GM21381 (cell line): ENCODE data around the gene INF2.
"Not testable (repeated sequence)": the region's sequence is repeated elsewhere in the genome, so short reads cannot be mapped to it uniquely, and the experiment has no call there.

Experiments
- ATAC-seq: cut with Tn5 transposase; IDR thresholded peaks from one replicate; pipeline ENCODE4 v1.9.1; 2021; ENCODE audit warnings: mild to moderate bottlenecking, moderate library complexity; ENCODE audit not compliant: unreplicated experiment

The INF2 gene

GRCh38 chr14:104717646-104718045 is 28.2 kb downstream of the INF2 start:
- ATAC-seq = no peak

DNA sequence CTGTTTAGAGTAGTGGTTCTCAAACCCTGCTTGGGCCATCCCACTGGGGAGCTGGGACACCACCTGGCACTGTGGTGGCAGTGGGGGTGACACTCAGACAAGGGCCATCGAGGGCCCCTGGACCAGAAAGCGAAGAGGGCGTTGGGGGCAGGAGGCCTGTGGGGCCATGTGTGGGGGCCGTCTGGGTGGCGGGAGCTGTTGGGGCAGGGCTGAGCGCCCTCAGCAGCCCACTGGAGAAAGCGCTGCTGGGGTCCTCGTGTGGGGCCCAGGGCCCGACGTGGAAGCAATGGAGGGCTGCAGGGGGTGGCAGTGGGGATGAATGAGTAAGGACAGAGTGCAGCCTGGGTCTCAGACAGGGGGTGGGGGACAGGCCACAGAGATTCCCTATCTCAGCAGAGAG is 28.7 kb downstream of the INF2 start:
- ATAC-seq = no peak

DNA sequence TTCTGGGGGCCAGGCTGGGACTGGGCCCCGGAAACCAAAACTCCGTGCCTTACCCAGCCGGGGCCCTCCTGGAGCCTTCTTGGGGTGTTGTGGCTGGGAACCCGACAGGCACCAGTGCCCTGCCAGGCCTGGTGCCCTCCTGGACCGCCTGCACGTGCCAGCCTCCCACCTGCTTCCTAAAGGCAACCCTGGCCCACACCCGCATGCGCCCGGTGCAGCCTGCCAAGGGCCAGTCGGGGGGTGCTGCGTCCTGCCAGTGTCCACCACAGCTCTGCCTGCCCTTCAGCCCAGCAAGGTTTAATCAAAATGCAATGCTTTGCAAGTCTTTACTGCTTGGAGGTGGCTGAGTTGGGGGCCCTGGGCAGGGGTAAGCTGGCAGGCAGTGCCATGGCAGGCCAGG is 29.5 kb downstream of the INF2 start:
- ATAC-seq = no peak

DNA sequence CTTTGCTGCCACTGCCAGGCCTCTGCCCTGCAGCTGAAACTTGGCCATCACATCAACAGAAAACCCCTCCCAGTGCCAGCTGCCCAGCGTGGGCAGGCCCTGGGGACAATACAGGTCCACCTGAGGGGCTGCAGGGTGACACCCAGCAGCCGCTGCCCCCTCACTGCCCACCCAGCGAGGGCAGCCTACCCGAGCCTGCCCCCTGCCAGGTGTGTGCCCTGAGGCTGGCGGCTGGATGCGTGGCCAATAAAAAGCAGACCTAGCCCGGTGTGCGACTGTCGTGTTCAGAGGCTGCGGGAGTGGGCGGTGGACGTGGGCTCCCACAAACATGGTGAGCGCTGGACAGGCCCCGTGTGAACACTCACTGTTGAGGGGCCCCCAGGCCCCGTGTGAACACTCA is 29.9 kb downstream of the INF2 start:
- ATAC-seq = no peak

DNA sequence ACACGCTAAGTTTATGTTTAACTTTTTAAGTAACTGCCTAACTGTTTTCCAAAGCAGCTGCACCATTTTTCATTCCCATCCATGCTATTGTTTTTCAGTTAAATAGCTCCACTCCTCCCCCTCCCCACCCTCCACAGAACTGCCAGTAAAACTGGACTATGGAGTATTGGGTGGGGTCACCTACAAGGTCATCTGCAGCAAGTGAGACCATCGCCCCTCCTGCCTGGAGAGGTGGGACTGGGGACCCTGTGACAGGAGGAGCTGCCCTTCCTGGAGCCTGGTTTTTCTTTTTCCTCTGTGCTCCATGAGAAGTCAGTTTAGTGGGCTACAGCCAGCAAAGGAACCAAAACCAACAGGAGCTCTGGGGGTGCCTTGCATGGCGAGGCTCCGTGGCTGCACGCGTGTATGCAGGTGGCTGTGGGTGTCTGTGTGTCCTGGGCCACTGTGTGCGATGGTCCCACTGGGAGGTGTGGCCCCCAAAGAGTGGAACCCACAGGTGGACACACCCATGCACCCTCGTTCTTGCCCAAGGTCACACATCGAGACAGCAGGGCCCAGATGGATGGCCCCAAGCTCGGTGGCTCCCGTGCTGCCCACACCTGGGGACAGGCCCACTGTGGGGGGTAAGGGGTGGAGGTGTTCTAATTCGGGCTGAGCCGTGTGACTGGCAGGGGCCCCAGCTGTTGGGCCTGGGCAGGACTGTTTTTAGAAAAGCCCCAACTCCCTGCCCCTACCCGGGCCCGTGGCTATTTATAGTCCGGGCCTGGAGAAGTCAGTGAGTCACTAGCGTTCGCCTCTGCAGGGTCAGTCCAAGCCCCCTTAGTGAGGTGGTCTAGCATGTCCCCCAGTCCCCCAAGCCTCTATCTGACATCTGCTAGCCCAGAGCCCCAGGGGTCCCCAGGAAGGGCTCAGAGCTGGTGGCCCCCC is 32.4 kb downstream of the INF2 start:
- no peak for ATAC-seq

- ATAC-seq = no peak
Measured at GRCh38 chr14:104722938-104723650, 33.7 kb downstream of the INF2 start.

GRCh38 chr14:104723651-104724406 is 34.4 kb downstream of the INF2 start, which contains the start of gene ADSS1:
TSS of gene ADSS1 (plus strand) at chr14:104724229. CDS start at chr14:104724271, 42 bp downstream.
- no peak for ATAC-seq

DNA sequence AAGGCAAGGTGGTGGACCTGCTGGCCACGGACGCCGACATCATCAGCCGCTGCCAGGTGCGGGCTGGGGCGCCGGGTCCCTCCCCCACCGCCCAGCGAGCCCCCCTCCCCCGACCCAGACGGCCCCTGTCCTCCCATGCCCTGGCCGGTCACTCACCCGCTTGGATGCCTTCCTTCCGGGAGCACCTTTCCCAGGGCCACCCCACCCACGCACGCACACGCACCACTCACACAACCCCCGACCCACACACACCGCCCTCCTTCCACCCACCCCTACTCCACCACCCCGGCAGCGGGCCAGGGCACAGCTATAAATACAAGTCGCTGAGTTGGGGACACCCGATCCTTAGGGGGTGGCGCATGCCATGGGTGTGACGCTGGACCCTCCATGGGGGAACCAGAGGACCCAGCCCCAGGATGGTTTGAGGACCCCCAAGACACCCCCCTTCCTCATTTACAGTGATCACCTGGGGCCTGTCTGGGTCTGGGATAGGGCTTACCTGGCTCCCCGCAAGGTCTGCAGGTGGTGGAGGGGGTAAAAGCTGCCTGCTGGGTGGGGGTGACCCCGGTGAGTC is 35.1 kb downstream of the INF2 start:
- no peak for ATAC-seq

- no peak for ATAC-seq
Measured at GRCh38 chr14:104724981-104725771, 35.8 kb downstream of the INF2 start.

GRCh38 chr14:104725772-104726548 is 36.5 kb downstream of the INF2 start:
- no peak for ATAC-seq

- no peak for ATAC-seq
Measured at GRCh38 chr14:104726600-104727451, 37.4 kb downstream of the INF2 start.

- ATAC-seq = no peak
Measured at GRCh38 chr14:104728631-104729030, 39.2 kb downstream of the INF2 start.

GRCh38 chr14:104729176-104729834 is 39.9 kb downstream of the INF2 start:
- not testable (repeated sequence) for ATAC-seq

DNA sequence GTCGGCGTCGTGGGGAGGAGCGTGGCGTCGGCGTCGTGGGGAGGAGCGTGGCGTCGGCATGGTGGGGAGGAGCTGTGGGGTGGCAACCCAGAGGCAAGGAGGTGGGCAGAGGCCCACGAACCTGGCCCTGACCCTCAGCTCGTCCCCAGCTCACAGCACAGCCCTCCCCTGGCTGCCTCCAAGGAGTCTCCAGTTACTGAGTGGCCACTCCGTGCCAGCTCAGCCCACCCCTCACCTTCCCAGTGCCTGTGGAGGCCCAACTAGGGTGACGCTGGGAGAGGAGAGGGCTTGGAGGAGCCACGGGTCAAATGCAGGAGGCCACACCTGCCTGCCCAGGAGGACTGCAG is 40.4 kb downstream of the INF2 start:
- no peak for ATAC-seq

DNA sequence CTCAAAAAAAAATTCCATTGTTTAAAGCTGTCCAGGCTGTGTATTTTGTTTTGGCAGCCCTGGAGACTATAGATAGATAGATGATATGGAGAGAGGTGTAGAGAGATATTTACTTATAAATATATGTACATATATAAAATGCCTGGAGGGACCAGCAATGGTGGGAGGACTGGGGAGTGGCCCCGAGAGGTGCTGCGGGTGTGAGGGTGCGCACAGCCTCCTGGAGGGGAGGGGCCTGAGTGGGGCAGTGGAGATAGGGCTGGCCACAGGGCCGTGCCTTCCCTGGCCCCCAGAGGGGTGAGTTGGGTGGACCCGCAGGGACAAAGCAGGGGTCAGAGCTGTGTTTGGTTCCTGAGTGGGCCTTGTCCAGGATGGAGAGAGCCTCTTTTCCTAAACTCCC is 41.1 kb downstream of the INF2 start:
- no peak for ATAC-seq

GRCh38 chr14:104731320-104732294 is 42.2 kb downstream of the INF2 start:
- no peak for ATAC-seq

DNA sequence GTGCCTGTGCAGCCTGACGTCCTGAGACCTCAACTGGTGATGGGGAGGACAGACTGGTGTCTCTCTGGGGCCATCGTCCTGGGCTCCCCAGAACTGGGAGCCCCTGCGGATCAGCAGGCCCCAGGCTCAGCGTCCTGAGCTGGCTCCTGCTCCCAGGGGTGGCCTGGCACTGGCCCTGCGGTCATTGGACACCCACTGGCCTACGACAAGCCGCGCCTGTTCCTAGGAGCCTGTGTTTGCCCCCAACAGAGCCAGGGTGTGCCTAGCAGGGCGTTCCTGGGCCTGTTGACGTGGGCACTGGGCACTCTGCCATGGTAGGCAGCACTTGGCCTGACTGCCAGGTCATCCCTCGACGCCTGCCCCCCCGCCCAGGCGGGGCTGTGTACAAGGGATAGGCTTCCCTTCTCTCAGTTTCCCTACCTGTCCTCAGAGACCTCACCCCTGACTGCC is 43.0 kb downstream of the INF2 start:
- no peak for ATAC-seq
